ENCODE data around the gene MS4A18. TPM values are rescaled to one million over a fixed set of nuclear protein-coding genes. Genes with fewer than 3 reads are reported as not detected.

MS4A18 gene
- total RNA-seq, 1 donor from 2014 or later, result not detected

DNA sequence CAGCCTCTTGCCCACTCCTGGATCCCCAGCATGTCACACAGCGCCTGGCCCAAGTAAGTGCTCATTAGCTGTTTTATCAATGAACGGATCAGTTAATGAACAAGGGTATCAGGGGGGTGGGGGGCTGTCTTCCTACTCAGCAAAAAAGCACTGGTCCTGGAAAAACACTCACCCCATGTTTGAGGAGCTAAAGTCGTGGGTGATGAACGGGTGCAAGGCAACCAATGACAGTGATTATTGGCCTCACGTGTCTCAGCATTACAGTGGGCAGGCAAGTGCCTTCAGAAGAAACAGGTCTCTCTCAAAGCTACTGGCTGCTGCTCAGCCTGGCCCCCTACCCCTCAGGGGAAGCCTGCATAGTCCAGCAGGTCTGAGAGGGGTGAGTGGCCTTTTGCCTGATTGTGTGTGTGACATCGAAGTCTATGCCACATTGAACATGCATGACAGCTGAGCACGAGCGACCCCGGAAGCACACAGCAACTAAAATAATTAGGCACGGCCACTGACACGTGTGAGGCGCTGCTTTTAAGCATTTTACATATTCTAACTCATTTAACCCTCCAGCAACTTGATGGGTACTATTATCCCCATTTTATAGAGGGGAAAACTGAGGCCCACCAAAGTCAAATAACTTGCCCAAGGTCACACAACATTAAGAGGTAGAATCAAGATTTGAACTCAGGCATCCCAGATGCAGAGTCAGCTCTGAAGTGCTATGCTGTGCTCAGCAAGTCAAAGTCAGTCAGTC, 58.0 kb downstream of the MS4A18 start:
- intact Hi-C loops (cut with DNase I), result loop anchor here (5.0 kb wide), 1 partner anchor 115 kb away; no protein-coding TSS in a partner anchor
- peak; percentile 36 for DNase-seq (ENCODE audit: low spot score)

DNA sequence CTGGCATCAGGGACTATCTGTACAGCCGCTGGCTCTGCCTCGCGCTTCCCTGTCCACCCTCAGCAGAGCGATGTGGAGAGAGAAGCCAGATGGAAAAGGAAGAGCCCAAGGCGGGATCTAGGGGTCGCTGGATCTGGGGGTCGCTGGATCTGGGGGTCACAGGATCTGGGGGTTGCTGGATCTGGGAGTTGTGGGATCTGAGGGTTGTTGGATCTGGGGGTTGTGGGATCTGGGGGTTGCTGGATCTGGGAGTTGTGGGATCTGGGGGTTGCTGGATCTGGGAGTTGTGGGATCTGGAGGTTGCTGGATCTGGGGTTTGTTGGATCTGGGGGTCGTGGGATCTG, 58.6 kb downstream of the MS4A18 start:
- intact Hi-C loops (cut with DNase I), result loop anchor here (5.0 kb wide), 1 partner anchor 114 kb away; no protein-coding TSS in a partner anchor
- no peak for DNase-seq (ENCODE audit: low spot score)

DNA sequence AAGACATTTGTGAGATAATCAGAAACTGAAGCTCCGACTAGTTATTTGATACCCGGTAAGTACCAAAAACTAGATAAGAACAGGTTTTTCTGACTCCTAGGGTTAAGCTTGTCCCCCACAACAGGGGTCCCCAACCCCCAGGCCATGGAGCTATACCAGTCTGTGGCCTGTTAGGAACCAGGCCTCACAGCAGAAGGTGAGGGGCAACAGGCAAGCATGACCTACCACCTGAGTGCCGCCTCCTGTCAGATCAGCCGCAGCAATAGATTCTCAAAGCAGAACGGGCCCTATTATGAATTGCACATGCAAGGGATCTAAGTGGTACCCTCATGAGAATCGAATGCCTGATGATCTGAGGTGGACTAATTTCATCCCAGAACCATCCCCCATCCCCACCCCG, 59.4 kb downstream of the MS4A18 start:
- intact Hi-C loops (cut with DNase I), result loop anchor here (5.0 kb wide), 1 partner anchor 113 kb away; no protein-coding TSS in a partner anchor
- no peak for DNase-seq (ENCODE audit: low spot score)

GRCh38 chr11:60785136-60785535, 60.6 kb downstream of the MS4A18 start, which contains the start of gene MS4A10:
Gene MS4A10 (plus strand): TSS chr11:60785333. CDS start chr11:60790336, 5,003 bp downstream.
- intact Hi-C loops (cut with DNase I), result no loop called here
- no peak for DNase-seq (ENCODE audit: low spot score)

GRCh38 chr11:60785806-60786361, 61.4 kb downstream of the MS4A18 start:
- DNase-seq (ENCODE audit: low spot score), result no peak
- intact Hi-C loops (cut with DNase I), result no loop called here

GRCh38 chr11:60786811-60787567, 62.5 kb downstream of the MS4A18 start:
- DNase-seq (ENCODE audit: low spot score), result no peak
- intact Hi-C loops (cut with DNase I), result no loop called here

GRCh38 chr11:60788401-60789125, 64.0 kb downstream of the MS4A18 start:
- no peak for DNase-seq (ENCODE audit: low spot score)
- intact Hi-C loops (cut with DNase I), result no loop called here

DNA sequence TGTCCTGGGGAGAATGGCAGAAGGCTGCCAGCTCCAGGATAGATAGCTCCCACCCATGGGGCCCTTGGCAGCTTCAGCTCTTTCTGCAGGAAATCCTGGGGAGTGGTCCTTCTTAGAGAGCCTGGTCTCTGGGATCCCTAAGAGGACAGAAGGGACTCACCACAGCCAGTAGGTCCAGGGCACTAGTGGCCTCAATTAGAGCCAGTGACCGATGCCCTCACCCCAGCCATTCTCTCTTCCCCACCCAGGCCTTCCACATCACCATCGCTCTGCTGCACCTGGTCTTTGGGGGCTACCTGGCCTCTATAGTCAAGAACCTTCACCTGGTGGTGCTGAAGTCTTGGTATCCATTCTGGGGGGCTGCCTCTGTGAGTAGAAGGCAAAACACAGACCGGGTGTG, 66.2 kb downstream of the MS4A18 start:
- no peak for DNase-seq (ENCODE audit: low spot score)
- intact Hi-C loops (cut with DNase I), result no loop called here

DNA sequence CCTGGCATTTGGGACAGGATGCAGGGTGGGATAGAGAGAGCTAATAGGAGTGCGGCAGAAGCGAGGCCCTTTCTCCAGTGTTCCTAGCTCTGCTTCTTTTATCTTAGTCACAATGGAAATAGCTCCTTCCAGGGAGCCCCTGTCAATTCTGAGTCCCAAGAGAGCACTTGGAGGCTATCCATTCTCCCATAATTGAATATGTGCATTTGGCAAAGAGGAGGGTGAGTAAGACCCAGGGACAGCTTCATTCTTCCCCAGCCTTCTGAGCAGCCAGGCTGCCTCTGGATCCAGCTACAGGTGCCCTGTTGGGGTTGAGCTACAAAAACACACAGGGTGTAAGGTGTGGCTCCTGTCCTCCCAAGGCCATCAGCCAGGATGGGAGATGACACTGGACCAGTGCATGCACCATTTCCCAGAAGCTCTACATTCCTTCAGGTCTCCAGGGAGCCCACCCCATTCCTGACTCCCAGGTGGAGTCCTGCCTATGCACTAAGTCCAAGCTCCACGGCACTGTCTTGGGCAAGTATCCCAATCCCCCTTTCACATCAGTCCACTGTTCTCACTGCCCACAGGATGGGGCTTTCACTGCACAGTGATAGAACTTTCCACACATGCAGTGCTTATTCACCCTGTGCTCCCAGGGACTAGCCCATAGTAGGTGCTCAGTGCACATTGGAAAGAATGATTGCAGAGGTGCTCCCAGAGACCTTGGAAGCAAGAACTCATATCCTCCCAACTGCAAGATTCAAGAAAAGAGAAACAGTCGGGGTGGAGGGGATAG, 66.8 kb downstream of the MS4A18 start:
- no peak for DNase-seq (ENCODE audit: low spot score)
- intact Hi-C loops (cut with DNase I), result no loop called here

GRCh38 chr11:60792521-60792920, 68.0 kb downstream of the MS4A18 start:
- intact Hi-C loops (cut with DNase I), result no loop called here
- DNase-seq (ENCODE audit: low spot score), result no peak

Other genes starting within 250 kb of the MS4A18 start
- not detected for gene MS4A12, start 231.9 kb upstream of the MS4A18 start, total RNA-seq
- not detected for gene MS4A13, start 209.3 kb upstream of the MS4A18 start, total RNA-seq
- not detected for gene MS4A8, start 25.1 kb upstream of the MS4A18 start, total RNA-seq
- not detected for gene MS4A15, start 32.1 kb downstream of the MS4A18 start, total RNA-seq
- not detected for gene MS4A10, start 60.6 kb downstream of the MS4A18 start, total RNA-seq
- 10.3 TPM for gene CCDC86, start 117.4 kb downstream of the MS4A18 start, total RNA-seq
- 0.89 TPM for gene PTGDR2, start 131.2 kb downstream of the MS4A18 start, total RNA-seq
- not detected for gene ZP1, start 142.8 kb downstream of the MS4A18 start, total RNA-seq
- 32.5 TPM for gene PRPF19, start 181.9 kb downstream of the MS4A18 start, total RNA-seq
- 80.2 TPM for gene TMEM109, start 189.4 kb downstream of the MS4A18 start, total RNA-seq
- gene TMEM132A, start 199.7 kb downstream of the MS4A18 start, total RNA-seq, result 4.9 TPM
- gene SLC15A3, start 227.5 kb downstream of the MS4A18 start, total RNA-seq, result 11.6 TPM
- gene CD6, start 247.0 kb downstream of the MS4A18 start, total RNA-seq, result 0.86 TPM